HCT116 (cell line): ENCODE data around the gene BMP2K. TPM values are rescaled to one million over a fixed set of nuclear protein-coding genes. Genes with fewer than 3 reads are reported as not detected.

Experiments used
- ATAC-seq: fragments of 200-7000 bp; cut with Tn5 transposase; 2 replicates; pipeline ENCODE4 v1.9.1; 2020; ENCODE audit warnings: mild to moderate bottlenecking, moderate library complexity
- BruUV-seq: library from RNA; stranded (reverse); fragments of 400-500 nt; replicated peaks from 2 replicates; lab custom pipeline; 2021; lab: Mats Ljungman, UMichigan
- CTCF ChIA-PET: fragments of 300-600 bp; sonication (Branson Sonifier 250); formaldehyde crosslinking; loops from one replicate; lab custom pipeline; 2021; ENCODE audit warnings: antibody characterized with exemption; lab: Charles Lee
- POLR2A ChIA-PET: fragments of 300-600, 350-600 bp; sonication (Branson Sonifier 250); formaldehyde crosslinking; loops from one replicate; lab custom pipeline; 2021; ENCODE audit warnings: antibody characterized with exemption; lab: Charles Lee
- RAD21 ChIA-PET, 2 experiments: fragments of 300-600 bp; sonication (Branson Sonifier 250); formaldehyde crosslinking; loops; one replicate each; lab custom pipeline; 2023; ENCODE audit warnings: low total read pairs in 2 of 2; ENCODE audit not compliant: uncharacterized antibody in 2 of 2, unreplicated experiment in 2 of 2, low non-redundant PET in 1 of 2; lab: Charles Lee
- DNase-seq: peaks from one replicate; pipeline ENCODE4 v3.0.0-alpha.2; 2010; ENCODE audit warnings: low read depth, low spot score
- H2AFZ ChIP-seq: fragments of 200-600 bp; shearing (Covaris generic), sonication (generic); 2 replicates; pipeline ENCODE4 v1.6.1; 2017; ENCODE audit warnings: low read depth, mixed run types, mixed read lengths, antibody characterized with exemption, low read length; ENCODE audit not compliant: poor library complexity, severe bottlenecking
- H3K27ac ChIP-seq: 2 replicates; pipeline ENCODE4 v1.5.1; 2012; ENCODE audit warnings: low read depth, low read length
- H3K27me3 ChIP-seq: fragments of 200-600 bp; sonication (generic); 2 replicates; pipeline ENCODE4 v1.6.1; 2016; ENCODE audit warnings: mixed run types, low read length, mixed read lengths; ENCODE audit not compliant: insufficient read depth
- H3K36me3 ChIP-seq, 2 experiments: fragments of 200-500 bp in 1 of 2; fragments of 200-600 bp in 1 of 2; sonication (Bioruptor generic) in 1 of 2; sonication (generic) in 1 of 2; 2 replicates each; pipeline versions ENCODE4 v1.5.1 to v1.6.1; 2014 to 2016; ENCODE audit warnings: low read length in 2 of 2, inconsistent platforms in 1 of 2, mixed read lengths in 1 of 2, mixed run types in 1 of 2; ENCODE audit not compliant: insufficient read depth in 2 of 2, control insufficient read depth in 1 of 2
- H3K4me1 ChIP-seq, 2 experiments: fragments of 200-600 bp in 1 of 2; sonication (generic) in 1 of 2; 2 replicates each; pipeline versions ENCODE4 v1.5.1 to v1.6.1; 2012 to 2017; ENCODE audit warnings: low read length in 2 of 2, inconsistent platforms in 1 of 2, mild to moderate bottlenecking in 1 of 2, mixed read lengths in 1 of 2, mixed run types in 1 of 2, moderate library complexity in 1 of 2; ENCODE audit not compliant: insufficient read depth in 2 of 2, control insufficient read depth in 1 of 2
- H3K4me2 ChIP-seq: fragments of 200-600 bp; sonication (generic); 2 replicates; pipeline ENCODE4 v1.6.1; 2017; ENCODE audit warnings: mixed run types, low read length, mixed read lengths
- H3K4me3 ChIP-seq, 2 experiments: fragments of 200-600 bp in 1 of 2; sonication (generic) in 1 of 2; replicated peaks in 1 of 2; 2 replicates each; pipeline ENCODE4 v1.5.1; 2011 to 2016; ENCODE audit warnings: low read length in 2 of 2, control low read depth in 1 of 2, low read depth in 1 of 2, mild to moderate bottlenecking in 1 of 2, mixed read lengths in 1 of 2, mixed run types in 1 of 2
- H3K79me2 ChIP-seq: fragments of 200-600 bp; sonication (generic); 2 replicates; pipeline ENCODE4 v1.6.1; 2017; ENCODE audit warnings: mild to moderate bottlenecking, mixed run types, low read length, moderate library complexity, mixed read lengths; ENCODE audit not compliant: insufficient read depth
- H3K9ac ChIP-seq: fragments of 200-600 bp; sonication (generic); 2 replicates; pipeline ENCODE4 v1.6.1; 2016; ENCODE audit warnings: low read length, mixed read lengths
- H3K9me2 ChIP-seq: fragments of 200-600 bp; sonication (generic), shearing (Covaris generic); 2 replicates; pipeline ENCODE4 v1.6.1; 2017; ENCODE audit warnings: mixed run types, mild to moderate bottlenecking, moderate library complexity; ENCODE audit not compliant: insufficient read depth
- H3K9me3 ChIP-seq, 2 experiments: fragments of 200-500 bp in 1 of 2; fragments of 200-600 bp in 1 of 2; sonication (Bioruptor generic) in 1 of 2; sonication (generic) in 1 of 2; 2 replicates each; pipeline ENCODE4 v1.6.1; 2014 to 2017; ENCODE audit warnings: low read length in 2 of 2, mixed read lengths in 2 of 2, inconsistent platforms in 1 of 2, low read depth in 1 of 2, mild to moderate bottlenecking in 1 of 2, mixed run types in 1 of 2, moderate library complexity in 1 of 2; ENCODE audit not compliant: control insufficient read depth in 1 of 2, insufficient read depth in 1 of 2
- H4K20me1 ChIP-seq: fragments of 200-600 bp; sonication (generic), shearing (Covaris generic); 2 replicates; pipeline ENCODE4 v1.6.1; 2017; ENCODE audit warnings: mixed run types, mild to moderate bottlenecking, moderate library complexity; ENCODE audit not compliant: insufficient read depth
- CEBPB ChIP-seq: IDR thresholded peaks from 2 replicates; pipeline ENCODE4 v1.6.1; 2012; ENCODE audit warnings: low read depth
- ELF1 ChIP-seq: IDR thresholded peaks from 2 replicates; pipeline ENCODE4 v1.6.1; 2012; ENCODE audit warnings: low read depth, borderline replicate concordance
- EZH2phosphoT487 ChIP-seq: fragments of 200-600 bp; IDR thresholded peaks from 2 replicates; pipeline ENCODE4 v1.6.1; 2018; ENCODE audit warnings: antibody characterized with exemption, borderline replicate concordance
- FOSL1 ChIP-seq: IDR thresholded peaks from 2 replicates; pipeline ENCODE4 v1.6.1; 2012; ENCODE audit warnings: low read depth
- JUND ChIP-seq: IDR thresholded peaks from 2 replicates; pipeline ENCODE4 v1.6.1; 2012
- RAD21 ChIP-seq: IDR thresholded peaks from 2 replicates; pipeline ENCODE4 v1.6.1; 2012; ENCODE audit warnings: low read depth, mild to moderate bottlenecking
- REST ChIP-seq: IDR thresholded peaks from 2 replicates; pipeline ENCODE4 v1.6.1; 2012; ENCODE audit warnings: low read depth
- SP1 ChIP-seq: IDR thresholded peaks from 2 replicates; pipeline ENCODE4 v1.6.1; 2012; ENCODE audit warnings: low read depth
- SRF ChIP-seq: IDR thresholded peaks from 2 replicates; pipeline ENCODE4 v1.6.1; 2012; ENCODE audit warnings: low read depth
- ZNF274 ChIP-seq: fragments of 200-500 bp; sonication (Bioruptor generic); IDR thresholded peaks from 2 replicates; pipeline ENCODE4 v1.6.1; 2014; ENCODE audit warnings: mild to moderate bottlenecking, low read depth, low read length, inconsistent platforms
- intact Hi-C: fragments of 100-400 bp; cut with micrococcal nuclease; formaldehyde crosslinking; loops from 2 replicates; pipeline ENCODE4 v1.10.0; 2022
- total RNA-seq: library from RNA; stranded (reverse); gene quantifications from one replicate; pipeline ENCODE4 v1.2.1, GENCODE V29; 2021; ENCODE audit not compliant: unreplicated experiment

The BMP2K gene
- total RNA-seq, 1 experiment from 2014 or later = 27.7 TPM

GRCh38 chr4:78762529-78762928, 13.6 kb upstream of the BMP2K start (continued):
- TF ChIP-seq SP1 (no peak), ELF1 (no peak), JUND (no peak), RAD21 (no peak), EZH2phosphoT487 (no peak)

GRCh38 chr4:78763251-78763650, 12.9 kb upstream of the BMP2K start:
- BruUV-seq = no TSS peak
- Histone ChIP-seq H3K9me2 (no peaks in the 10 kb centered on the region), H3K27me3 (no peaks in the 10 kb centered on the region), H3K4me2 (no peak overlapping the region), H4K20me1 (no peaks in the 10 kb centered on the region), H3K79me2 (no peaks in the 10 kb centered on the region), H3K9me3 (no peaks in the 10 kb centered on the region), H3K27ac (no peak overlapping the region), H3K9ac (no peak overlapping the region), H3K36me3 (no peaks in the 10 kb centered on the region), H3K4me3 (no peak overlapping the region), H2AFZ (no peak overlapping the region), H3K4me1 (no peaks in the 10 kb centered on the region)
- TF ChIP-seq SRF (no peak), FOSL1 (no peak), CEBPB (no peak), REST (no peak), ZNF274 (no peak)
- RAD21 ChIA-PET = no interaction called here
- CTCF ChIA-PET = no interaction called here
- intact Hi-C loops = no loop called here
- DNase-seq (no peak), ATAC-seq (no peak)
- POLR2A ChIA-PET = no interaction called here
